HepG2 (cell line): ENCODE results near the gene RPEL1. TPM values are rescaled to one million over a fixed set of nuclear protein-coding genes. Genes with fewer than 3 reads are reported as not detected.

Experiments used
- ADNP ChIP-seq: sonication (generic); formaldehyde crosslinking; IDR thresholded peaks from 2 replicates; pipeline ENCODE4 v1.4.0; 2020; ENCODE audit warnings: missing genetic modification reagents
- BHLHE40 ChIP-seq: IDR thresholded peaks from 2 replicates; pipeline ENCODE4 v1.6.1; 2011; ENCODE audit warnings: low read length, improper control_type of control experiment
- CENPX ChIP-seq: sonication (generic); formaldehyde crosslinking; IDR thresholded peaks from 2 replicates; pipeline ENCODE4 v1.9.0; 2021; ENCODE audit warnings: mild to moderate bottlenecking, missing genetic modification reagents, moderate library complexity
- DDIT3 ChIP-seq: sonication (generic); formaldehyde crosslinking; IDR thresholded peaks from 2 replicates; pipeline ENCODE4 v1.4.0; 2020; ENCODE audit warnings: mild to moderate bottlenecking, missing genetic modification reagents
- EEA1 ChIP-seq: sonication (generic); formaldehyde crosslinking; IDR thresholded peaks from 2 replicates; pipeline ENCODE4 v1.5.1; 2020; ENCODE audit warnings: mild to moderate bottlenecking, missing genetic modification reagents, borderline replicate concordance
- ELF1 ChIP-seq: sonication (generic); formaldehyde crosslinking; IDR thresholded peaks from 2 replicates; pipeline ENCODE4 v1.4.0; 2020; ENCODE audit warnings: missing genetic modification reagents
- KDM4B ChIP-seq: sonication (generic); formaldehyde crosslinking; IDR thresholded peaks from 2 replicates; pipeline ENCODE4 v1.4.0; 2020; ENCODE audit warnings: missing genetic modification reagents
- MTA3 ChIP-seq: sonication (generic); formaldehyde crosslinking; IDR thresholded peaks from 2 replicates; pipeline ENCODE4 v1.4.0; 2020; ENCODE audit warnings: missing genetic modification reagents
- MTF2 ChIP-seq: sonication (generic); formaldehyde crosslinking; IDR thresholded peaks from 2 replicates; pipeline ENCODE4 v1.5.0; 2020; ENCODE audit warnings: missing genetic modification reagents, borderline replicate concordance
- NR1H2 ChIP-seq: sonication (generic); formaldehyde crosslinking; IDR thresholded peaks from 2 replicates; pipeline ENCODE4 v1.8.1; 2022; ENCODE audit warnings: low read depth, missing genetic modification reagents, borderline replicate concordance
- NR2F6 ChIP-seq, 2 experiments: IDR thresholded peaks; 2 replicates each; pipeline ENCODE4 v1.6.1; 2016; ENCODE audit warnings: antibody characterized with exemption in 1 of 2, mild to moderate bottlenecking in 1 of 2
- SP2 ChIP-seq: sonication (generic); formaldehyde crosslinking; IDR thresholded peaks from 2 replicates; pipeline ENCODE4 v1.5.1; 2020; ENCODE audit warnings: mild to moderate bottlenecking, missing genetic modification reagents
- SPEN ChIP-seq: sonication (generic); formaldehyde crosslinking; IDR thresholded peaks from 2 replicates; pipeline ENCODE4 v1.5.1; 2020; ENCODE audit warnings: low read depth, mild to moderate bottlenecking, missing genetic modification reagents
- TAF1 ChIP-seq: sonication (generic); formaldehyde crosslinking; IDR thresholded peaks from 2 replicates; pipeline ENCODE4 v1.4.0; 2020; ENCODE audit warnings: missing genetic modification reagents
- TBL1XR1 ChIP-seq: fragments of 150-350 bp; IDR thresholded peaks from 2 replicates; pipeline ENCODE4 v1.6.1; 2014; ENCODE audit warnings: borderline replicate concordance, low read length; ENCODE audit not compliant: partially characterized antibody
- WIZ ChIP-seq: sonication (generic); formaldehyde crosslinking; IDR thresholded peaks from 2 replicates; pipeline ENCODE4 v1.5.1; 2020; ENCODE audit warnings: mild to moderate bottlenecking, missing genetic modification reagents
- ZKSCAN1 ChIP-seq: fragments of 150-350 bp; IDR thresholded peaks from 2 replicates; pipeline ENCODE4 v1.6.1; 2014; ENCODE audit warnings: low read length
- ZNF235 ChIP-seq: sonication (generic); formaldehyde crosslinking; IDR thresholded peaks from 2 replicates; pipeline ENCODE4 v1.8.1; 2023; ENCODE audit warnings: mild to moderate bottlenecking, missing genetic modification reagents, borderline replicate concordance
- ZNF343 ChIP-seq: sonication (generic); formaldehyde crosslinking; IDR thresholded peaks from 2 replicates; pipeline ENCODE4 v1.4.0; 2020; ENCODE audit warnings: mild to moderate bottlenecking, missing genetic modification reagents
- ZNF441 ChIP-seq: sonication (generic); formaldehyde crosslinking; IDR thresholded peaks from 2 replicates; pipeline ENCODE4 v1.7.0; 2021; ENCODE audit warnings: missing genetic modification reagents, borderline replicate concordance
- ZNF547 ChIP-seq: sonication (generic); formaldehyde crosslinking; IDR thresholded peaks from 2 replicates; pipeline ENCODE4 v1.5.1; 2020; ENCODE audit warnings: mild to moderate bottlenecking, missing genetic modification reagents
- ZNF577 ChIP-seq: sonication (generic); formaldehyde crosslinking; IDR thresholded peaks from 2 replicates; pipeline ENCODE4 v1.4.0; 2020; ENCODE audit warnings: mild to moderate bottlenecking, low read depth, missing genetic modification reagents, borderline replicate concordance
- ZNF773 ChIP-seq: sonication (generic); formaldehyde crosslinking; IDR thresholded peaks from 2 replicates; pipeline ENCODE4 v1.4.0; 2020; ENCODE audit warnings: missing genetic modification reagents, borderline replicate concordance
- polyA plus RNA-seq, 8 experiments: library from polyadenylated mRNA; depleted of rRNA in 3 of 8; stranded (reverse) in 7 of 8; unstranded in 1 of 8; fragments of >200 nt; fragmentation: Illumina TruSeq in 4 of 8; extraction: Trizol in 4 of 8; gene quantifications; 2 replicates each; pipeline versions ENCODE4 v1.2.1 to v1.2.3, GENCODE V29; 2011 to 2016; ENCODE audit warnings: low read depth in 4 of 8, missing spikeins in 1 of 8, mixed read lengths in 1 of 8; ENCODE audit not compliant: insufficient read depth in 1 of 8
- total RNA-seq, 5 experiments: library from RNA; depleted of rRNA; stranded (reverse); fragments of >200 nt; fragmentation: Illumina TruSeq; extraction: Trizol; gene quantifications; 2 replicates each; pipeline ENCODE4 v1.2.3, GENCODE V29; 2016; ENCODE audit warnings: low read depth in 1 of 5
- TF ChIP-seq, protein P1 (sequence below): sonication (generic); formaldehyde crosslinking; IDR thresholded peaks from 2 replicates; pipeline ENCODE4 v1.4.0; 2020; ENCODE audit warnings: missing genetic modification reagents
- TF ChIP-seq, protein P2 (sequence below): sonication (generic); formaldehyde crosslinking; conservative IDR thresholded peaks from 2 replicates; pipeline ENCODE4 v1.8.1; 2023; ENCODE audit warnings: missing genetic modification reagents

Gene RPEL1
- total and polyA plus RNA-seq, 2 of the 13 experiments (the other 11 are each of a cell fraction or from before 2014, with no cell fraction given): 0.04 to 0.07 TPM

GRCh38 chr10:103265717-103266329, 20.1 kb downstream of the RPEL1 start (continued):
- TF ChIP-seq, protein P1, sequence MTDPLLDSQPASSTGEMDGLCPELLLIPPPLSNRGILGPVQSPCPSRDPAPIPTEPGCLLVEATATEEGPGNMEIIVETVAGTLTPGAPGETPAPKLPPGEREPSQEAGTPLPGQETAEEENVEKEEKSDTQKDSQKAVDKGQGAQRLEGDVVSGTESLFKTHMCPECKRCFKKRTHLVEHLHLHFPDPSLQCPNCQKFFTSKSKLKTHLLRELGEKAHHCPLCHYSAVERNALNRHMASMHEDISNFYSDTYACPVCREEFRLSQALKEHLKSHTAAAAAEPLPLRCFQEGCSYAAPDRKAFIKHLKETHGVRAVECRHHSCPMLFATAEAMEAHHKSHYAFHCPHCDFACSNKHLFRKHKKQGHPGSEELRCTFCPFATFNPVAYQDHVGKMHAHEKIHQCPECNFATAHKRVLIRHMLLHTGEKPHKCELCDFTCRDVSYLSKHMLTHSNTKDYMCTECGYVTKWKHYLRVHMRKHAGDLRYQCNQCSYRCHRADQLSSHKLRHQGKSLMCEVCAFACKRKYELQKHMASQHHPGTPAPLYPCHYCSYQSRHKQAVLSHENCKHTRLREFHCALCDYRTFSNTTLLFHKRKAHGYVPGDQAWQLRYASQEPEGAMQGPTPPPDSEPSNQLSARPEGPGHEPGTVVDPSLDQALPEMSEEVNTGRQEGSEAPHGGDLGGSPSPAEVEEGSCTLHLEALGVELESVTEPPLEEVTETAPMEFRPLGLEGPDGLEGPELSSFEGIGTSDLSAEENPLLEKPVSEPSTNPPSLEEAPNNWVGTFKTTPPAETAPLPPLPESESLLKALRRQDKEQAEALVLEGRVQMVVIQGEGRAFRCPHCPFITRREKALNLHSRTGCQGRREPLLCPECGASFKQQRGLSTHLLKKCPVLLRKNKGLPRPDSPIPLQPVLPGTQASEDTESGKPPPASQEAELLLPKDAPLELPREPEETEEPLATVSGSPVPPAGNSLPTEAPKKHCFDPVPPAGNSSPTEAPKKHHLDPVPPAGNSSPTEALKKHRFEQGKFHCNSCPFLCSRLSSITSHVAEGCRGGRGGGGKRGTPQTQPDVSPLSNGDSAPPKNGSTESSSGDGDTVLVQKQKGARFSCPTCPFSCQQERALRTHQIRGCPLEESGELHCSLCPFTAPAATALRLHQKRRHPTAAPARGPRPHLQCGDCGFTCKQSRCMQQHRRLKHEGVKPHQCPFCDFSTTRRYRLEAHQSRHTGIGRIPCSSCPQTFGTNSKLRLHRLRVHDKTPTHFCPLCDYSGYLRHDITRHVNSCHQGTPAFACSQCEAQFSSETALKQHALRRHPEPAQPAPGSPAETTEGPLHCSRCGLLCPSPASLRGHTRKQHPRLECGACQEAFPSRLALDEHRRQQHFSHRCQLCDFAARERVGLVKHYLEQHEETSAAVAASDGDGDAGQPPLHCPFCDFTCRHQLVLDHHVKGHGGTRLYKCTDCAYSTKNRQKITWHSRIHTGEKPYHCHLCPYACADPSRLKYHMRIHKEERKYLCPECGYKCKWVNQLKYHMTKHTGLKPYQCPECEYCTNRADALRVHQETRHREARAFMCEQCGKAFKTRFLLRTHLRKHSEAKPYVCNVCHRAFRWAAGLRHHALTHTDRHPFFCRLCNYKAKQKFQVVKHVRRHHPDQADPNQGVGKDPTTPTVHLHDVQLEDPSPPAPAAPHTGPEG (CRISPR knock-in tag): 0 out of 2 replicates have a peak, but pooled peaks have one; percentile 46
- no peak for TF ChIP-seq ZKSCAN1
- no peak for TF ChIP-seq DDIT3 (CRISPR knock-in tag)
- no peak for TF ChIP-seq TAF1
- TF ChIP-seq ZNF441 (CRISPR knock-in tag): peak; percentile 81; the same call in 1 of the 2 replicates
- TF ChIP-seq WIZ (CRISPR knock-in tag): peak; percentile 97
- no peak for TF ChIP-seq ZNF773 (CRISPR knock-in tag)
- no peak for TF ChIP-seq ZNF547 (CRISPR knock-in tag)
- no peak for TF ChIP-seq MTF2 (CRISPR knock-in tag)
- TF ChIP-seq EEA1 (CRISPR knock-in tag): no peak
- TF ChIP-seq, protein P2, sequence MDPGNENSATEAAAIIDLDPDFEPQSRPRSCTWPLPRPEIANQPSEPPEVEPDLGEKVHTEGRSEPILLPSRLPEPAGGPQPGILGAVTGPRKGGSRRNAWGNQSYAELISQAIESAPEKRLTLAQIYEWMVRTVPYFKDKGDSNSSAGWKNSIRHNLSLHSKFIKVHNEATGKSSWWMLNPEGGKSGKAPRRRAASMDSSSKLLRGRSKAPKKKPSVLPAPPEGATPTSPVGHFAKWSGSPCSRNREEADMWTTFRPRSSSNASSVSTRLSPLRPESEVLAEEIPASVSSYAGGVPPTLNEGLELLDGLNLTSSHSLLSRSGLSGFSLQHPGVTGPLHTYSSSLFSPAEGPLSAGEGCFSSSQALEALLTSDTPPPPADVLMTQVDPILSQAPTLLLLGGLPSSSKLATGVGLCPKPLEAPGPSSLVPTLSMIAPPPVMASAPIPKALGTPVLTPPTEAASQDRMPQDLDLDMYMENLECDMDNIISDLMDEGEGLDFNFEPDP: no peak
- TF ChIP-seq ELF1 (CRISPR knock-in tag): no peak
- no peak for TF ChIP-seq TBL1XR1
- no peak for TF ChIP-seq ZNF577 (CRISPR knock-in tag)
- TF ChIP-seq KDM4B (CRISPR knock-in tag): peak; percentile 56; the same call in 1 of the 2 replicates
- no peak for TF ChIP-seq SP2 (CRISPR knock-in tag)
- no peak for TF ChIP-seq NR2F6 (IDR thresholded peaks at IDR 0.05)
- TF ChIP-seq NR2F6 (CRISPR knock-in tag; IDR thresholded peaks at IDR 0.05): peak; percentile 44; the same call in 1 of the 2 replicates
- no peak for TF ChIP-seq CENPX (CRISPR knock-in tag)
- no peak for TF ChIP-seq BHLHE40
- TF ChIP-seq SPEN: 0 out of 2 replicates have a peak, but pooled peaks have one; percentile 52
- no peak for TF ChIP-seq MTA3
- no peak for TF ChIP-seq ZNF343 (CRISPR knock-in tag)
- TF ChIP-seq ZNF235 (CRISPR knock-in tag): no peak
- no peak for TF ChIP-seq ADNP (CRISPR knock-in tag)
- no peak for TF ChIP-seq NR1H2
